DOHH2 (cell line): ENCODE measurements around the gene PRR9.

Source experiments
- CTCF ChIP-seq: fragments of 200-600 bp; sonication (generic); IDR thresholded peaks from one replicate; pipeline ENCODE4 v1.5.1; 2014; ENCODE audit warnings: antibody characterized with exemption, mild to moderate bottlenecking, low read depth, low read length; ENCODE audit not compliant: poor library complexity, severe bottlenecking
- EZH2phosphoT487 ChIP-seq: fragments of 200-600 bp; sonication (generic); IDR thresholded peaks from 2 replicates; pipeline ENCODE4 v1.6.1; 2017; ENCODE audit warnings: borderline replicate concordance, mild to moderate bottlenecking, antibody characterized with exemption, low read length, moderate library complexity, mixed read lengths

GRCh38 chr1:153217744-153218416 is 496 bp downstream of the PRR9 start:
- TF ChIP-seq CTCF (no peak), EZH2phosphoT487 (no peak)
